ENCODE data around the gene TCAIM.
"Not testable (repeated sequence)": the region's sequence is repeated elsewhere in the genome, so short reads cannot be mapped to it uniquely, and the experiment has no call there.

- TF ChIP-seq CTCF (conservative IDR thresholded peaks at IDR 0.05; ENCODE audit: low read depth, low read length); EZH2phosphoT487 (IDR thresholded peaks at IDR 0.05; ENCODE audit: borderline replicate concordance, low read length): not testable (repeated sequence)
Measured at GRCh38 chr3:44398271-44398670, 59.7 kb downstream of the TCAIM start.

Data from PC-3 (cell line).